Nephron (organoid): ENCODE data around the gene CD248.

Experiments
- H3K27ac Mint-ChIP-seq, 3 experiments: 2 replicates each; pipeline ENCODE4 v1.8.0; 2020; ENCODE audit warnings: mixed read lengths in 3 of 3, mild to moderate bottlenecking in 2 of 3, moderate library complexity in 1 of 3
- H3K27me3 Mint-ChIP-seq: 2 replicates; pipeline ENCODE4 v1.8.0; 2021; ENCODE audit warnings: low read depth, mild to moderate bottlenecking, moderate library complexity, mixed read lengths
- H3K36me3 Mint-ChIP-seq: 2 replicates; pipeline ENCODE4 v1.8.0; 2020; ENCODE audit warnings: low read depth, mixed read lengths
- H3K4me1 Mint-ChIP-seq: 2 replicates; pipeline ENCODE4 v1.8.0; 2020; ENCODE audit warnings: mixed read lengths
- H3K4me3 Mint-ChIP-seq, 3 experiments: 2 replicates each; pipeline ENCODE4 v1.8.0; 2020; ENCODE audit warnings: mild to moderate bottlenecking in 3 of 3, mixed read lengths in 3 of 3, moderate library complexity in 2 of 3
- H3K9me3 Mint-ChIP-seq: 2 replicates; pipeline ENCODE4 v1.8.0; 2020; ENCODE audit warnings: mixed read lengths
- TF ChIP-seq, protein P1 (sequence below), 3 experiments: fragments of 200-600 bp; sonication (generic); IDR thresholded peaks; one replicate each; pipeline ENCODE4 v1.5.0; 2021; ENCODE audit warnings: antibody characterized with exemption in 3 of 3; ENCODE audit not compliant: unreplicated experiment in 3 of 3

The CD248 gene

DNA sequence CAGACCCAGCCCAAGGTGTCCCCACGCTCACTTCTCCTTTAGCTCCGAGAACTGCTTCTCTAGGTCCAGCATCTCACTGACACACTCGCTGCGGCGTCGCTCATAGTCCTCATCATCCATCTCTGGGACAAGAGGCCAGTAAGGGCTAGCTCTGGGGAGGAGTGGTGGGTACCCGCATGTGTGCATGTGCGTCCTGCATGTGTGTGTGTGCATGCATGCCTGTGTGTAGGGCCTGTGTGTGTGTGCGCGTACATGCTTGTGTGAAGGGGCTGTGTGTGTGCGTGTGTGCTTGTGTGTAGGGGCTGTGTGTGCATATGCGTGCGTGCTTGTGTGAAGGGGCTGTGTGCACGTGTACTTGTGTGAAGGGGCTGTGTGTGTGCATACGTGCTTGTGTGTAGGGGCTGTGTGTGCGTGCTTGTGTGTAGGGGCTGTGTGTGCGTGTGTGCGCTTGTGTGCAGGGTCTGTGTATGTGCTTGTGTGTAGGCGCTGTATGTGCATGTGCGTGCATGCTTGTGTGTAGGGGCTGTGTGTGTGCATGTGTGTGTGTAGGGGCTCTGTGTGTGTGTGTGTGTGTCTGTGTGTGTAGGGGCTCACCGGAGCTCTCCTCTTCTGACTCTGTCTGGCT, 24.8 kb upstream of the CD248 start:
- H3K36me3 Mint-ChIP-seq: peaks cover 19% of the 10 kb centered on the region
- peaks cover 36% of the 10 kb centered on the region for H3K4me1 Mint-ChIP-seq
- TF ChIP-seq, protein P1, sequence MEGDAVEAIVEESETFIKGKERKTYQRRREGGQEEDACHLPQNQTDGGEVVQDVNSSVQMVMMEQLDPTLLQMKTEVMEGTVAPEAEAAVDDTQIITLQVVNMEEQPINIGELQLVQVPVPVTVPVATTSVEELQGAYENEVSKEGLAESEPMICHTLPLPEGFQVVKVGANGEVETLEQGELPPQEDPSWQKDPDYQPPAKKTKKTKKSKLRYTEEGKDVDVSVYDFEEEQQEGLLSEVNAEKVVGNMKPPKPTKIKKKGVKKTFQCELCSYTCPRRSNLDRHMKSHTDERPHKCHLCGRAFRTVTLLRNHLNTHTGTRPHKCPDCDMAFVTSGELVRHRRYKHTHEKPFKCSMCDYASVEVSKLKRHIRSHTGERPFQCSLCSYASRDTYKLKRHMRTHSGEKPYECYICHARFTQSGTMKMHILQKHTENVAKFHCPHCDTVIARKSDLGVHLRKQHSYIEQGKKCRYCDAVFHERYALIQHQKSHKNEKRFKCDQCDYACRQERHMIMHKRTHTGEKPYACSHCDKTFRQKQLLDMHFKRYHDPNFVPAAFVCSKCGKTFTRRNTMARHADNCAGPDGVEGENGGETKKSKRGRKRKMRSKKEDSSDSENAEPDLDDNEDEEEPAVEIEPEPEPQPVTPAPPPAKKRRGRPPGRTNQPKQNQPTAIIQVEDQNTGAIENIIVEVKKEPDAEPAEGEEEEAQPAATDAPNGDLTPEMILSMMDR (IDR thresholded peaks at IDR 0.05; ENCODE audit: unreplicated experiment in 3 of 3): no peak
- H3K9me3 Mint-ChIP-seq: no peaks in the 10 kb centered on the region
- peaks cover 6% of the 10 kb centered on the region for H3K27me3 Mint-ChIP-seq
- peak overlapping the region in 1 of 3 experiments; percentile 65 for H3K27ac Mint-ChIP-seq
- peak overlapping the region; percentile 10 to 67 (median 61) for H3K4me3 Mint-ChIP-seq

DNA sequence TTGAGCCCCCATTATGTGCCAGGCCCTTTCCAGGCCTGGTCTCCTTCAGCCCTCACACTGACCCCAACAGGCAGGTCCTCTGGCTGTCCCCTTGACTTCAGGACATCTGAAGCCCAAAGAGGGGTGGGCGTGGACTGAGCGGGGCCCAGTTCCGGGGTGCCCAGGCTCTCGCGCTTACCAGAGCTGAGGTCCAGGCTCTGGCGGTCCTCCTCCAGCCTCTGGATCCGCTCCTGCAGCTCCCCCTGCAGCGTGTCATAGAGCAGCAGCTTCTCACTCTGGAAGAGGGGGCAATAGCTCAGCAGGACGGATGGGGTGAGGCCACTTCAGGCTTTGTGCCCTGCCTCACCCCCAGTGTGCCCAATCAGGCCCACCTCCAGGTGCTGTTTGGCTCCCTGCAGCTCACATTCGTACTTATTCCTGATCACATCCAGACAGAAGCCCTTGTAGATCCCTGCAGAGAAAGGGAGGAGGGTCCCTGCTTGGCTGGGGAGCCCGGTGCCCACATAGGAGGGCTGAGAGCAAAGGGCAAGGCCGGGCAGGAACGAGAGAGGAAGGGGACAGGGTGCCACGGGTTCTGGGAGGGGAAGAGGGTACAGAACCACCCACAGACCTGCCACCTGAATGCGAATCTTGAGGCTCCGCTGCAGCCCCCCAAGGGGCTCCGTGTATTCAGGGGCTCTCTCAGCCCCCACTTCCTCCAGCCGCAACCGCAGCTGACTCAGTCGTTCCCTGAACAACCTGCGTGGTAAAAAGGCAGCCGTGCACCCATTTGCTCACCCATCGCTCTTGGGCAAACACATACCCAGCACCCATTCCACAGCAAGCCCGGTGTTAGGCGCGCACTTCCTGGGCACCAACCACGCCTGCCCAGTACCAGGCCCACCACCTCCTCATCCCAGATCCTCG, 24.0 kb upstream of the CD248 start:
- TF ChIP-seq, protein P1 (IDR thresholded peaks at IDR 0.05; ENCODE audit: unreplicated experiment in 3 of 3): no peak
- Mint-ChIP-seq H3K4me3 (peak overlapping the region in 1 of 3 experiments; percentile 24), H3K4me1 (peaks cover 43% of the 10 kb centered on the region), H3K27ac (no peak overlapping the region), H3K36me3 (peaks cover 19% of the 10 kb centered on the region), H3K27me3 (peaks cover 9% of the 10 kb centered on the region), H3K9me3 (no peaks in the 10 kb centered on the region)

DNA sequence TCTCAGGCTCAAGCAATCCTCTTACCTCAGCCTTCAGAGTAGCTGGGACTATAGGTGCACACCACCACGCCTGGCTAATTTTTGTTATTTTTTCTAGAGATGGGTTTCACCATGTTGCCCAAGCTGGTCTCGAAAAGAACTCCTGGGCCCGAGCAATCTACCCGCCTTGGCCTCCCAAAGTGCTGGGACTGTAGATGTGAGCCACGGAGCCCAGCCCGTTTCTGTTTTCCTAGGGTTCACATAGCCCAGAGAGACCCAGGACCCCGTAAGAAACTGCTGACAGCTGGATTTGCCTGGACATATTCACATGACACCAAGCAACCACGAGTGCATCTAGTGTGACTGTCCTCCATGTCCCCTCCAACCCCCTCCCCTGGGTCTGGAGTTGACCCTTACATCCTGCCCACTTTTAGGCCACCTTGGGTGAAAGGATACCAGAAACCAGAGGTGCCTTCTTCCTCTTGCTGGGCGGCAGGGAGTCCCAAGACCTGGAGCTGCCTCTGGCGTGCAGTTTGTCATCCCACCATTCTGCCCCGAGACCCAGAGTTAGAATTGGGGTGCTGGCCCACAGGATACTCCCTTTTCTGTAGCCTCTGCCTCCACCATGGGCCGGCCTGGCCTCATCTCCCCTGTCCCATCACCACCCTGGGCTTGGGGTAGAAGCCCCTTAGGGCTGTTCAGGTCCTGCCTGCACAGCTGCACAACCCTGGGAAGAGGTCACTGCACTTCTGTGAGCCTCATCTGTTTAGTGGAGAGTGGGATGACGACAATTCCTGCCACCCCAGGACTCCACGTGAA, 23.0 kb upstream of the CD248 start:
- H3K4me1 Mint-ChIP-seq: peaks cover 33% of the 10 kb centered on the region
- no peak overlapping the region for H3K27ac Mint-ChIP-seq
- TF ChIP-seq, protein P1 (IDR thresholded peaks at IDR 0.05; ENCODE audit: unreplicated experiment in 3 of 3): no peak
- peaks cover 19% of the 10 kb centered on the region for H3K36me3 Mint-ChIP-seq
- no peaks in the 10 kb centered on the region for H3K9me3 Mint-ChIP-seq
- peaks cover 9% of the 10 kb centered on the region for H3K27me3 Mint-ChIP-seq
- no peak overlapping the region for H3K4me3 Mint-ChIP-seq

DNA sequence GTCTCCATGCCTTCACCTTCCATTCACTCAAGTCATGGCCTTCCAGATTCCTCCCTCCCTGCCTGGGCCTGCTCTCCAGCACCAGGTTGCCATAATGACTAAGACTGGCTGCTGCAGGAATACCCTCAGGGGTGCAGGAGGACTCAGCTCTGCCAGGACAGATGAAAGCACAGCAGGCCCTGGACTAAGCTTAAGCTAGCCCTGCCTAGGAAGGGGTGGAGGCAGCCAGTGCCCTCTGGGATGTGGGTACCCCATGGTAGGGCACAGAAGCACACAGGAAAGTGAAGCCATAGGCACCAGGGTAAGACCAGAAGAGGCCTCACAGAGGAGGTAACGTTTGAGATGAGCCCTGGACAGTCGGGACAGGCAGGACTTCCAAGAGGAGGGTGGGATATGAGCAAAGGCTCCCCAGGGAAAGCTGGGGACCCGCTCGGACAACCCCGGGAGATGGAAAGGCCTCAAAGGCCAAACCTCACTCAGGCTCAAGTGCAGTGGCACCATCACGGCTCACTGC, 22.4 kb upstream of the CD248 start:
- H3K36me3 Mint-ChIP-seq: peaks cover 19% of the 10 kb centered on the region
- H3K27me3 Mint-ChIP-seq: peaks cover 9% of the 10 kb centered on the region
- H3K4me1 Mint-ChIP-seq: peaks cover 26% of the 10 kb centered on the region
- H3K9me3 Mint-ChIP-seq: no peaks in the 10 kb centered on the region
- no peak overlapping the region for H3K27ac Mint-ChIP-seq
- TF ChIP-seq, protein P1 (IDR thresholded peaks at IDR 0.05; ENCODE audit: unreplicated experiment in 3 of 3): no peak
- no peak overlapping the region for H3K4me3 Mint-ChIP-seq

DNA sequence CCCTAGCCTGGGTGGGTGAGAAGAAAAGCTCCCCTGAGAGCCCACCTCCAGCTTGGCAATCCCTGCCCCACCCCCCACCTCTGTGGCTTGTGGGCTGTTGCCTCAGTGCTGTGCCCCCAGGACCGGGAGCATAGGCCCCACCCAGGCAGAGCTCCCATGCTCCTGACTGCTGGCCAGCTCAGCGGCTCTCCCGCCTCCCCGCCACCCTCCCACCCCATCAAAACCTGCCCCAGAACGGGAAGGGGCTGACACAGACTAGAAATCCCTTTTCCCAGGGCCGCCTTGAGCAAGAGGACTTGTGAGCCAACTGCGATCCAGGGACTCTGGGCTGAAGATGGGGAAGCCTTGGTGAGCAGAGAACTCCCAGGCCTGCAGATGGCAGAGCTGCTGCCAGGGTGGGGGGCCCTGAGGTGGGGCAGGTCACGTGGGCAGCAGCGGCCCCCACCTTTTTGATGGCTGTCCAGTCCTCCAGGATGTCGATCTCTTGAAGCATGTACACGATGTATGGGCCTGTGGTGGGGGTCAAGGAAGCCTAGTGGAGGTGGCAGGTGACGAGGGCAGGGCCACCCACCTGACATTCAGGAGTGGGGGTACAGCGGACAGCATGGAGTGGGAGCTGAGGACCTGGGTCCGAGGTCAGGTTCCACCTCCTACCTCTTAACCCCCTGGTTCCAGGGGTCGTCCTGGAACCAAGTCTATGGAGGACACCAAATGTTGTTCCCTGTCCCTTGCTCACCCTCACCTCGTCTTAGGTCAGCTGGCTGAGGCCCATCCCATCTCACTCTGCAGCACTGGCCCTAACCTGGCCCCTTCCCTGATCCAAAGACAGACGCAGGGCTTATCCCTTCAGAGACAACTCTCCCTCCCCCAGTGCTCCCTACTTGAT, 21.7 kb upstream of the CD248 start:
- Mint-ChIP-seq H3K36me3 (peaks cover 19% of the 10 kb centered on the region), H3K27ac (no peak overlapping the region), H3K27me3 (peaks cover 9% of the 10 kb centered on the region), H3K4me1 (peaks cover 21% of the 10 kb centered on the region), H3K9me3 (no peaks in the 10 kb centered on the region), H3K4me3 (no peak overlapping the region)
- TF ChIP-seq, protein P1 (IDR thresholded peaks at IDR 0.05; ENCODE audit: unreplicated experiment in 3 of 3): no peak
